Effector memory CD4-positive, alpha-beta T cell (primary cell): ENCODE results near the gene ATP2B3.

Experiments
- DNase-seq, 3 donors: peaks; one replicate each; pipeline ENCODE4 v3.0.0-alpha.2; 2020
- H3K27ac ChIP-seq: 2 replicates; pipeline ENCODE4 v1.7.0; 2013; ENCODE audit warnings: mild to moderate bottlenecking, low read length, moderate library complexity; ENCODE audit not compliant: insufficient read depth, poor library complexity, severe bottlenecking
- H3K27me3 ChIP-seq: replicated peaks from 2 replicates; pipeline ENCODE4 v1.7.0; 2013; ENCODE audit warnings: mild to moderate bottlenecking, low read length; ENCODE audit not compliant: insufficient read depth, control insufficient read depth, poor library complexity, severe bottlenecking
- H3K36me3 ChIP-seq: 2 replicates; pipeline ENCODE4 v1.7.0; 2013; ENCODE audit warnings: mild to moderate bottlenecking, low read length, moderate library complexity; ENCODE audit not compliant: control insufficient read depth, insufficient read depth
- H3K4me1 ChIP-seq: 2 replicates; pipeline ENCODE4 v1.7.0; 2013; ENCODE audit warnings: low read length, mild to moderate bottlenecking; ENCODE audit not compliant: control insufficient read depth, insufficient read depth, poor library complexity, severe bottlenecking
- H3K4me3 ChIP-seq: 2 replicates; pipeline ENCODE4 v1.7.0; 2013; ENCODE audit warnings: low read length, low read depth, mild to moderate bottlenecking; ENCODE audit not compliant: insufficient read depth, poor library complexity, severe bottlenecking
- H3K9me3 ChIP-seq: 2 replicates; pipeline ENCODE4 v1.7.0; 2013; ENCODE audit warnings: mild to moderate bottlenecking, low read length, moderate library complexity; ENCODE audit not compliant: control insufficient read depth

Gene ATP2B3

GRCh38 chrX:153488231-153488914, 29.1 kb upstream of the ATP2B3 start:
- Histone ChIP-seq H3K4me3 (no peak overlapping the region), H3K27ac (no peak overlapping the region), H3K9me3 (no peaks in the 10 kb centered on the region), H3K4me1 (no peaks in the 10 kb centered on the region), H3K36me3 (no peaks in the 10 kb centered on the region), H3K27me3 (no peaks in the 10 kb centered on the region)
- DNase-seq = no peak

- H3K4me1 ChIP-seq = no peaks in the 10 kb centered on the region
- H3K27ac ChIP-seq = no peak overlapping the region
- H3K36me3 ChIP-seq = no peaks in the 10 kb centered on the region
- H3K4me3 ChIP-seq = no peak overlapping the region
- H3K9me3 ChIP-seq = no peaks in the 10 kb centered on the region
- no peak for DNase-seq
- H3K27me3 ChIP-seq = no peaks in the 10 kb centered on the region
Observed at GRCh38 chrX:153490217-153490930, 27.1 kb upstream of the ATP2B3 start.

- H3K4me3 ChIP-seq = no peak overlapping the region
- no peak overlapping the region for H3K27ac ChIP-seq
- no peaks in the 10 kb centered on the region for H3K36me3 ChIP-seq
- DNase-seq = no peak
- no peaks in the 10 kb centered on the region for H3K27me3 ChIP-seq
- no peaks in the 10 kb centered on the region for H3K4me1 ChIP-seq
- H3K9me3 ChIP-seq = no peaks in the 10 kb centered on the region
Observed at GRCh38 chrX:153491351-153491914, 26.0 kb upstream of the ATP2B3 start.

GRCh38 chrX:153491918-153492317, 25.5 kb upstream of the ATP2B3 start:
- Histone ChIP-seq H3K4me3 (no peak overlapping the region), H3K36me3 (no peaks in the 10 kb centered on the region), H3K4me1 (no peaks in the 10 kb centered on the region), H3K9me3 (no peaks in the 10 kb centered on the region), H3K27me3 (no peaks in the 10 kb centered on the region), H3K27ac (no peak overlapping the region)
- DNase-seq = no peak

GRCh38 chrX:153492543-153492942, 24.9 kb upstream of the ATP2B3 start:
- H3K4me1 ChIP-seq = no peaks in the 10 kb centered on the region

GRCh38 chrX:153493085-153493484, 24.4 kb upstream of the ATP2B3 start:
- H3K4me3 ChIP-seq = no peak overlapping the region
- no peaks in the 10 kb centered on the region for H3K36me3 ChIP-seq
- no peaks in the 10 kb centered on the region for H3K27me3 ChIP-seq
- H3K27ac ChIP-seq = no peak overlapping the region
- H3K9me3 ChIP-seq = no peaks in the 10 kb centered on the region
- no peak for DNase-seq
- H3K4me1 ChIP-seq = no peaks in the 10 kb centered on the region

More at GRCh38 chrX:153492543-153492942, 24.9 kb upstream of the ATP2B3 start:
- no peak overlapping the region for H3K27ac ChIP-seq
- H3K9me3 ChIP-seq = no peaks in the 10 kb centered on the region
- H3K36me3 ChIP-seq = no peaks in the 10 kb centered on the region
- DNase-seq = no peak
- no peak overlapping the region for H3K4me3 ChIP-seq
- H3K27me3 ChIP-seq = no peaks in the 10 kb centered on the region

GRCh38 chrX:153494061-153494460, 23.4 kb upstream of the ATP2B3 start:
- Histone ChIP-seq H3K4me1 (no peaks in the 10 kb centered on the region), H3K9me3 (no peaks in the 10 kb centered on the region), H3K27ac (no peak overlapping the region), H3K36me3 (no peaks in the 10 kb centered on the region), H3K4me3 (no peak overlapping the region), H3K27me3 (no peaks in the 10 kb centered on the region)
- no peak for DNase-seq

- H3K36me3 ChIP-seq = no peaks in the 10 kb centered on the region
- no peaks in the 10 kb centered on the region for H3K9me3 ChIP-seq
- H3K4me3 ChIP-seq = no peak within 1 kb of the TSS
- no peak within 1 kb of the TSS for H3K27ac ChIP-seq
- no peaks in the 10 kb centered on the region for H3K27me3 ChIP-seq
- no peak for DNase-seq
- no peaks in the 10 kb centered on the region for H3K4me1 ChIP-seq
Observed at GRCh38 chrX:153494541-153495361, 22.7 kb upstream of the ATP2B3 start, which contains the start of gene BGN. Gene BGN, plus strand, starts transcription at chrX:153494980. Its CDS starts 9,652 bp downstream, at chrX:153504632.

GRCh38 chrX:153495362-153495751, 22.1 kb upstream of the ATP2B3 start:
- H3K9me3 ChIP-seq = no peaks in the 10 kb centered on the region
- H3K36me3 ChIP-seq = no peaks in the 10 kb centered on the region
- H3K4me3 ChIP-seq = no peak overlapping the region
- DNase-seq = no peak
- no peaks in the 10 kb centered on the region for H3K4me1 ChIP-seq
- H3K27me3 ChIP-seq = no peaks in the 10 kb centered on the region
- H3K27ac ChIP-seq = no peak overlapping the region
